Ovary (tissue), 9 donors: Measurements from ENCODE around the gene CALHM3. TPM values are rescaled to one million over a fixed set of nuclear protein-coding genes. Genes with fewer than 3 reads are reported as not detected.

Experiments
- DNase-seq, 5 donors: peaks; one replicate each; pipeline ENCODE4 v3.0.0-alpha.2; 2019 to 2020
- H3K27ac ChIP-seq, 2 donors: fragments of 200-600 bp; one replicate each; pipeline versions ENCODE4 v1.5.1 to v1.8.0; 2019 to 2022
- H3K27me3 ChIP-seq: fragments of 200-600 bp; one replicate; pipeline ENCODE4 v1.8.0; 2022
- H3K36me3 ChIP-seq: fragments of 200-600 bp; sonication (generic); one replicate; pipeline ENCODE4 v1.5.1; 2019
- H3K4me1 ChIP-seq: one replicate; pipeline ENCODE4 v1.8.1; 2013; ENCODE audit warnings: mild to moderate bottlenecking, moderate library complexity; ENCODE audit not compliant: insufficient read depth
- H3K4me3 ChIP-seq: fragments of 200-600 bp; sonication (generic); one replicate; pipeline ENCODE4 v1.5.1; 2017
- H3K9me3 ChIP-seq, 2 donors: fragments of 200-600 bp in 1 of 2; sonication (generic) in 1 of 2; one replicate each; pipeline versions ENCODE4 v1.5.1 to v1.8.1; 2013 to 2019; ENCODE audit warnings: mild to moderate bottlenecking in 1 of 2, moderate library complexity in 1 of 2
- CTCF ChIP-seq, 3 donors: fragments of 450-650 bp in 2 of 3; fragments of 200-600 bp in 1 of 3; IDR thresholded peaks; one replicate each; pipeline versions ENCODE4 v1.5.1 to v1.8.0; 2016 to 2022; ENCODE audit warnings: antibody characterized with exemption in 3 of 3, mild to moderate bottlenecking in 1 of 3
- EP300 ChIP-seq: sonication (generic); formaldehyde crosslinking; IDR thresholded peaks from one replicate; pipeline ENCODE4 v1.6.1; 2017; ENCODE audit warnings: antibody characterized with exemption
- POLR2A ChIP-seq: fragments of 450-650 bp; IDR thresholded peaks from one replicate; pipeline ENCODE4 v1.6.1; 2017; ENCODE audit warnings: antibody characterized with exemption, mild to moderate bottlenecking, moderate library complexity
- WGBS, 3 donors: extraction: QIAGEN DNeasy Blood & Tissue Kit in 1 of 3; methylation state at CpG; one replicate each; pipeline versions ENCODE4 v1.1.5 to v1.1.7; 2013 to 2017; 5-methylcytosine and 5-hydroxymethylcytosine counted together
- intact Hi-C, 4 donors: fragments of 100-400 bp; cut with DNase I; formaldehyde crosslinking; loops; one replicate each; pipeline versions ENCODE4 v1.11.0 to v1.15.1; 2022 to 2023
- polyA plus RNA-seq, 2 donors: library from polyadenylated mRNA; stranded (reverse); fragments of 200-250 nt in 1 of 2; fragments of 350-450 nt in 1 of 2; fragmentation: Illumina TruSeq in 1 of 2; extraction: RNeasy Lipid Tissue Mini Kit (QIAGEN cat#74804) in 1 of 2; gene quantifications; one replicate each; pipeline ENCODE4 v1.2.3, GENCODE V29; 2013 to 2014
- total RNA-seq, 7 donors: library from RNA; depleted of rRNA in 2 of 7; stranded (reverse); fragments of >200 nt in 2 of 7; fragmentation: NEBNext Ultra II Directional in 3 of 7; extraction: Animal tissue kit (Norgen Biotek cat#: 25700) in 3 of 7; gene quantifications; one replicate each; pipeline versions ENCODE4 v1.1.0 to v1.2.4, GENCODE V29; 2016 to 2023
- donor health status: DM: no; HTN: no; CAD: no; lungs with moderate emphysema.
- donor health status: DM: no; HTN: no; CAD: no.
- donor health status: Bipolar disorder and iron deficiency.
- donor health status: DM: yes; HTN: yes; CAD: no.
- donor health status: DM: no; HTN: no; CAD: no.
- donor health status: DM: yes; HTN: yes; CAD: no.

Gene CALHM3
- total and polyA plus RNA-seq, 9 donors: not detected

GRCh38 chr10:103441206-103441605, 37.8 kb downstream of the CALHM3 start:
- no peak for DNase-seq
- intact Hi-C loops: no loop called here
- H3K36me3 ChIP-seq: no peaks in the 10 kb centered on the region
- peak overlapping the region; percentile 53 to 83 for H3K27ac ChIP-seq
- TF ChIP-seq EP300 (no peak), CTCF (IDR thresholded peaks at IDR 0.05) (no peak), POLR2A (no peak)
- 73 to 77% (median 74%) methylated on average over 8 of the region's 8 CpGs for WGBS, 3 donors
- H3K4me1 ChIP-seq: peaks cover 23% of the 10 kb centered on the region
- no peaks in the 10 kb centered on the region for H3K9me3 ChIP-seq
- H3K4me3 ChIP-seq: no peak overlapping the region
- H3K27me3 ChIP-seq: no peaks in the 10 kb centered on the region

- Histone ChIP-seq H3K36me3 (no peaks in the 10 kb centered on the region), H3K4me3 (no peak overlapping the region), H3K9me3 (no peaks in the 10 kb centered on the region), H3K27me3 (no peaks in the 10 kb centered on the region), H3K4me1 (peaks cover 17% of the 10 kb centered on the region), H3K27ac (no peak overlapping the region)
- intact Hi-C loops: no loop called here
- TF ChIP-seq EP300 (no peak), POLR2A (no peak), CTCF (IDR thresholded peaks at IDR 0.05) (no peak)
- 92 to 93% (median 93%) methylated on average over 14 of the region's 14 CpGs for WGBS, 3 donors
- DNase-seq: no peak
Observed at GRCh38 chr10:103440416-103440815, 38.6 kb downstream of the CALHM3 start.

- H3K4me3 ChIP-seq: no peak overlapping the region
- no peaks in the 10 kb centered on the region for H3K9me3 ChIP-seq
- H3K27ac ChIP-seq: no peak overlapping the region
- intact Hi-C loops: no loop called here
- TF ChIP-seq POLR2A (no peak), CTCF (IDR thresholded peaks at IDR 0.05) (no peak), EP300 (no peak)
- H3K36me3 ChIP-seq: no peaks in the 10 kb centered on the region
- no peaks in the 10 kb centered on the region for H3K27me3 ChIP-seq
- peaks cover 13% of the 10 kb centered on the region for H3K4me1 ChIP-seq
- no peak for DNase-seq
- WGBS, 3 donors: 57 to 81% (median 73%) methylated on average over 4 of the region's 4 CpGs
Observed at GRCh38 chr10:103439776-103440175, 39.3 kb downstream of the CALHM3 start.

- peak; percentile 79 to 92 (median 91) for DNase-seq
- TF ChIP-seq EP300 (no peak), POLR2A (no peak), CTCF (IDR thresholded peaks at IDR 0.05) (no peak)
- peaks cover 21% of the 10 kb centered on the region for H3K4me1 ChIP-seq
- no peaks in the 10 kb centered on the region for H3K27me3 ChIP-seq
- intact Hi-C loops: no loop called here
- 26 to 49% (median 35%) methylated on average over 2 of the region's 2 CpGs for WGBS, 3 donors
- no peaks in the 10 kb centered on the region for H3K36me3 ChIP-seq
- no peak overlapping the region for H3K4me3 ChIP-seq
- no peaks in the 10 kb centered on the region for H3K9me3 ChIP-seq
- H3K27ac ChIP-seq: peak overlapping the region in 1 of 2 donors; percentile 66
Observed at GRCh38 chr10:103433858-103434257, 45.2 kb downstream of the CALHM3 start.

GRCh38 chr10:103431902-103432301, 47.1 kb downstream of the CALHM3 start:
- Histone ChIP-seq H3K4me3 (no peak overlapping the region), H3K4me1 (peaks cover 21% of the 10 kb centered on the region), H3K27ac (peak overlapping the region in 1 of 2 donors; percentile 45), H3K36me3 (no peaks in the 10 kb centered on the region), H3K9me3 (no peaks in the 10 kb centered on the region), H3K27me3 (no peaks in the 10 kb centered on the region)
- TF ChIP-seq POLR2A: no peak
- TF ChIP-seq CTCF (IDR thresholded peaks at IDR 0.05): no peak
- TF ChIP-seq EP300: no peak
- intact Hi-C loops: no loop called here
- DNase-seq: no peak
- WGBS, 3 donors: 9 to 30% (median 14%) methylated on average over 8 of the region's 8 CpGs
